C4-2B (cell line): ENCODE results near the gene TLL2.

Experiments
- ZFX ChIP-seq: fragments of 450-650 bp; IDR thresholded peaks from 2 replicates; pipeline ENCODE4 v1.6.1; 2017
- TF ChIP-seq, protein P1 (sequence below): fragments of 450-650 bp; conservative IDR thresholded peaks from 2 replicates; pipeline ENCODE4 v1.5.1; 2017; ENCODE audit warnings: mild to moderate bottlenecking

DNA sequence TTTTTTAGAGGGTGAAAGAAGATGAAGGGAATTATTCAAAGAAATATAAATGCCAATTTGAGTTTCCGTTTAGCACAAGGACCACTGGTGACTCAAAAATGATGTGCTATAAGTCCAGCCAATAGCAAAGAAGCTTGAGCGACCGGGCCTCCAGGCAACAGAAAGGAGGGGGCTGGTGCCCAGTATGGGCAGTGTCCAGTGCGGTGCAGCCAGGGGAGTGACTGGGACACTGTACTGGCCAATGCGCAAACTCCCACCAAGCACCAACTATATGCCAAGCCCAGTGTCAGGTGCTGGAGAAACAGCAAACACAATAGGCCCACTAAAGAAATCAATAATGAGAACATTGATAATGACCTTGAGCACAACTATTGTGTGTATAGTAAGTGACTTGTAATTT is 144.8 kb downstream of the TLL2 start:
- TF ChIP-seq, protein P1, sequence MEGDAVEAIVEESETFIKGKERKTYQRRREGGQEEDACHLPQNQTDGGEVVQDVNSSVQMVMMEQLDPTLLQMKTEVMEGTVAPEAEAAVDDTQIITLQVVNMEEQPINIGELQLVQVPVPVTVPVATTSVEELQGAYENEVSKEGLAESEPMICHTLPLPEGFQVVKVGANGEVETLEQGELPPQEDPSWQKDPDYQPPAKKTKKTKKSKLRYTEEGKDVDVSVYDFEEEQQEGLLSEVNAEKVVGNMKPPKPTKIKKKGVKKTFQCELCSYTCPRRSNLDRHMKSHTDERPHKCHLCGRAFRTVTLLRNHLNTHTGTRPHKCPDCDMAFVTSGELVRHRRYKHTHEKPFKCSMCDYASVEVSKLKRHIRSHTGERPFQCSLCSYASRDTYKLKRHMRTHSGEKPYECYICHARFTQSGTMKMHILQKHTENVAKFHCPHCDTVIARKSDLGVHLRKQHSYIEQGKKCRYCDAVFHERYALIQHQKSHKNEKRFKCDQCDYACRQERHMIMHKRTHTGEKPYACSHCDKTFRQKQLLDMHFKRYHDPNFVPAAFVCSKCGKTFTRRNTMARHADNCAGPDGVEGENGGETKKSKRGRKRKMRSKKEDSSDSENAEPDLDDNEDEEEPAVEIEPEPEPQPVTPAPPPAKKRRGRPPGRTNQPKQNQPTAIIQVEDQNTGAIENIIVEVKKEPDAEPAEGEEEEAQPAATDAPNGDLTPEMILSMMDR, result no peak
- TF ChIP-seq ZFX, result no peak
